GM23338 (cell line): ENCODE data around the gene B4GALT5. TPM values are rescaled to one million over a fixed set of nuclear protein-coding genes. Genes with fewer than 3 reads are reported as not detected.

Experiments
- ATAC-seq: fragments of 200-7000 bp; cut with Tn5 transposase; 3 replicates; pipeline ENCODE4 v1.9.1; 2020
- DNase-seq: peaks from one replicate; pipeline ENCODE4 v3.0.0-alpha.2; 2015; ENCODE audit warnings: low spot score
- H2AFZ ChIP-seq: fragments of 200-600 bp; sonication (generic); 2 replicates; pipeline ENCODE4 v1.8.0; 2016; ENCODE audit warnings: antibody characterized with exemption, mild to moderate bottlenecking, moderate library complexity
- H3F3A ChIP-seq: fragments of 200-600 bp; sonication (generic); replicated peaks from 2 replicates; pipeline ENCODE4 v1.8.0; 2017; ENCODE audit warnings: antibody characterized with exemption, mixed run types, low read depth
- H3K27ac ChIP-seq: fragments of 200-600 bp; sonication (generic); 2 replicates; pipeline ENCODE4 v1.6.1; 2016; ENCODE audit warnings: low read depth
- H3K27me3 ChIP-seq: fragments of 200-600 bp; sonication (generic); 2 replicates; pipeline ENCODE4 v1.8.0; 2016; ENCODE audit warnings: mild to moderate bottlenecking, mixed run types, moderate library complexity; ENCODE audit not compliant: insufficient read depth
- H3K36me3 ChIP-seq: fragments of 200-600 bp; sonication (generic); 2 replicates; pipeline ENCODE4 v1.8.0; 2016; ENCODE audit warnings: mild to moderate bottlenecking; ENCODE audit not compliant: insufficient read depth
- H3K4me1 ChIP-seq: fragments of 200-600 bp; sonication (generic); 2 replicates; pipeline ENCODE4 v1.8.0; 2016; ENCODE audit warnings: mild to moderate bottlenecking, moderate library complexity; ENCODE audit not compliant: insufficient read depth
- H3K4me2 ChIP-seq: fragments of 200-600 bp; sonication (generic); 2 replicates; pipeline ENCODE4 v1.7.1; 2017; ENCODE audit warnings: mixed run types
- H3K4me3 ChIP-seq: fragments of 200-600 bp; sonication (generic); 2 replicates; pipeline ENCODE4 v1.6.1; 2016; ENCODE audit warnings: mixed run types
- H3K79me2 ChIP-seq: fragments of 200-600 bp; sonication (generic); replicated peaks from 2 replicates; pipeline ENCODE4 v1.8.0; 2017; ENCODE audit warnings: mild to moderate bottlenecking; ENCODE audit not compliant: insufficient read depth
- H3K9me2 ChIP-seq: fragments of 200-600 bp; sonication (generic); 2 replicates; pipeline ENCODE4 v1.8.0; 2017; ENCODE audit not compliant: insufficient read depth
- H4K20me1 ChIP-seq: fragments of 200-600 bp; sonication (generic); replicated peaks from 2 replicates; pipeline ENCODE4 v1.8.0; 2017; ENCODE audit warnings: mild to moderate bottlenecking; ENCODE audit not compliant: insufficient read depth
- H3K27ac Mint-ChIP-seq: 2 replicates; pipeline ENCODE4 v1.8.0; 2020; ENCODE audit warnings: inconsistent platforms, mild to moderate bottlenecking, moderate library complexity, mixed read lengths
- H3K27me3 Mint-ChIP-seq: 3 replicates; pipeline ENCODE4 v1.8.0; 2022; ENCODE audit warnings: low read depth, mild to moderate bottlenecking, moderate library complexity, mixed read lengths, inconsistent platforms; ENCODE audit not compliant: insufficient read depth, poor library complexity
- H3K36me3 Mint-ChIP-seq: 3 replicates; pipeline ENCODE4 v1.8.0; 2021; ENCODE audit warnings: low read depth, mild to moderate bottlenecking, inconsistent platforms, moderate library complexity, mixed read lengths
- H3K4me1 Mint-ChIP-seq: 3 replicates; pipeline ENCODE4 v1.8.0; 2020; ENCODE audit warnings: mild to moderate bottlenecking, inconsistent platforms, mixed read lengths
- H3K4me3 Mint-ChIP-seq: 3 replicates; pipeline ENCODE4 v1.8.0; 2021; ENCODE audit warnings: moderate library complexity, mild to moderate bottlenecking, inconsistent platforms, mixed read lengths
- H3K9me3 Mint-ChIP-seq: 3 replicates; pipeline ENCODE4 v1.8.0; 2020; ENCODE audit warnings: moderate library complexity, mild to moderate bottlenecking, inconsistent platforms, mixed read lengths
- CREB1 ChIP-seq: fragments of 250-450 bp; sonication (Bioruptor Pico); IDR thresholded peaks from 2 replicates; pipeline ENCODE4 v1.5.0; 2020; ENCODE audit warnings: low read depth, mild to moderate bottlenecking, moderate library complexity
- CTCF ChIP-seq, 2 experiments: fragments of 200-600 bp in 1 of 2; sonication (generic) in 1 of 2; conservative IDR thresholded peaks; 2 replicates each; pipeline versions ENCODE4 v1.5.1 to v1.6.1; 2016 to 2017; ENCODE audit warnings: antibody characterized with exemption in 2 of 2, low read depth in 2 of 2, mild to moderate bottlenecking in 2 of 2, moderate library complexity in 1 of 2
- EZH2 ChIP-seq: fragments of 200-600 bp; sonication (generic); IDR thresholded peaks from one replicate; pipeline ENCODE4 v1.8.0; 2017; ENCODE audit warnings: antibody characterized with exemption, mild to moderate bottlenecking, low read depth; ENCODE audit not compliant: unreplicated experiment
- EZH2phosphoT487 ChIP-seq: fragments of 200-600 bp; sonication (generic); IDR thresholded peaks from one replicate; pipeline ENCODE4 v1.8.1; 2018; ENCODE audit warnings: antibody characterized with exemption; ENCODE audit not compliant: unreplicated experiment
- NANOG ChIP-seq: IDR thresholded peaks from 2 replicates; pipeline ENCODE4 v1.6.1; 2016; ENCODE audit warnings: antibody characterized with exemption, borderline replicate concordance
- STAT1 ChIP-seq: IDR thresholded peaks from one replicate; pipeline ENCODE4 v1.6.1; 2016; ENCODE audit warnings: antibody characterized with exemption; ENCODE audit not compliant: unreplicated experiment
- ZNF114 ChIP-seq: fragments of 250-450 bp; sonication (Bioruptor Pico); IDR thresholded peaks from 2 replicates; pipeline ENCODE4 v1.5.0; 2020; ENCODE audit warnings: mild to moderate bottlenecking, moderate library complexity
- ZNF331 ChIP-seq: fragments of 250-450 bp; sonication (Bioruptor Pico); IDR thresholded peaks from 2 replicates; pipeline ENCODE4 v1.5.0; 2020; ENCODE audit warnings: low read depth, mild to moderate bottlenecking, moderate library complexity
- polyA plus RNA-seq: library from polyadenylated mRNA; unstranded; fragments of >200 nt; fragmentation: Nextera tagmentation; extraction: Ambion mirVana; gene quantifications from 2 replicates; pipeline ENCODE4 v1.2.1, GENCODE V29; 2016
- total RNA-seq: library from RNA; depleted of rRNA; stranded (reverse); fragments of >200 nt; shearing (Covaris generic); gene quantifications from 2 replicates; pipeline ENCODE4 v1.2.3, GENCODE V29; 2014
- TF ChIP-seq, protein P1 (sequence below): fragments of 250-450 bp; sonication (Bioruptor Pico); IDR thresholded peaks from 2 replicates; pipeline ENCODE4 v1.5.0; 2020; ENCODE audit warnings: mild to moderate bottlenecking, moderate library complexity
- TF ChIP-seq, protein P2 (sequence below): IDR thresholded peaks from one replicate; pipeline ENCODE4 v1.6.1; 2018; ENCODE audit warnings: antibody characterized with exemption; ENCODE audit not compliant: unreplicated experiment

Gene B4GALT5
- total and polyA plus RNA-seq, 2 experiments from 2014 or later = 19.1 to 50.3 TPM

DNA sequence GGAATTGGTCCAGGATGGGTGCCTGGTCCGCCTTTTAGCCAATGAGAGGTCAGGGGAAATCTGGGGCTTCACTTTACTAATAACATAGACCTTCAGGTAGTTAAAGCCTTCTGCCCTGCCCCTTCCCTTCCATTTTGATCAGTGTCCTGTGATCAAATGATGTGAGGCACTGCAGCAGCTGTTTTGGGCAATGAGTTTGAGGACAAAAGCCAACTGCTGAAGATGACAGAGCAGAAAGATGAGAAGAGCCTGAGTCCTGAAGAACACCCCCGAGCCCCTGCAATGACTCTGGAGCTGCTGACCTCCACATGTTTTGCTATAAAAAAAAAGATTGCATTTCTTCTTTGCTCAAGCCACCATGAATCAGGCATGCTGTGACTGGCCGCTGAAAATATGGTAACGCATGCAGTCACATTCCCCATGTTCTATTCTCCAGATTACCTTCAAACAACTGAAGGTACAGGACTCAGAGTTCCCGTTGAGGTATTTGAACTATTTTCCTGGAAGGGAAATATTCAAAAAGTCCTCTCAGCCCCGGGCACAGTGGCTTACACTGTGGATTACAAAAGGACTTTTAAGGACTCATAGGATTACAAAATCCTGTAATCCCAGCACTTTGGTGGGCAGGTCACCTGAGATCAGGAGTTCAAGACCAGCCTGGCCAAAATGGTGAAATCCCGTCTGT, 45.7 kb upstream of the B4GALT5 start:
- no peak overlapping the region for H3K4me3 ChIP-seq
- H4K20me1 ChIP-seq = no peaks in the 10 kb centered on the region
- H3K4me2 ChIP-seq = peak overlapping the region; percentile 62; the same call in 1 of the 2 replicates
- no peaks in the 10 kb centered on the region for H3K9me2 ChIP-seq
- no peaks in the 10 kb centered on the region; the same call in 2 of the 3 replicates for H3K36me3 Mint-ChIP-seq
- ATAC-seq = no peak
- H3K27me3 ChIP-seq = no peaks in the 10 kb centered on the region
- H3K4me1 ChIP-seq = peaks cover 19% of the 10 kb centered on the region
- H3K9me3 Mint-ChIP-seq = no peaks in the 10 kb centered on the region
- H3K27ac Mint-ChIP-seq = no peak overlapping the region
- H3K4me1 Mint-ChIP-seq = peaks cover 29% of the 10 kb centered on the region
- TF ChIP-seq, protein P1, sequence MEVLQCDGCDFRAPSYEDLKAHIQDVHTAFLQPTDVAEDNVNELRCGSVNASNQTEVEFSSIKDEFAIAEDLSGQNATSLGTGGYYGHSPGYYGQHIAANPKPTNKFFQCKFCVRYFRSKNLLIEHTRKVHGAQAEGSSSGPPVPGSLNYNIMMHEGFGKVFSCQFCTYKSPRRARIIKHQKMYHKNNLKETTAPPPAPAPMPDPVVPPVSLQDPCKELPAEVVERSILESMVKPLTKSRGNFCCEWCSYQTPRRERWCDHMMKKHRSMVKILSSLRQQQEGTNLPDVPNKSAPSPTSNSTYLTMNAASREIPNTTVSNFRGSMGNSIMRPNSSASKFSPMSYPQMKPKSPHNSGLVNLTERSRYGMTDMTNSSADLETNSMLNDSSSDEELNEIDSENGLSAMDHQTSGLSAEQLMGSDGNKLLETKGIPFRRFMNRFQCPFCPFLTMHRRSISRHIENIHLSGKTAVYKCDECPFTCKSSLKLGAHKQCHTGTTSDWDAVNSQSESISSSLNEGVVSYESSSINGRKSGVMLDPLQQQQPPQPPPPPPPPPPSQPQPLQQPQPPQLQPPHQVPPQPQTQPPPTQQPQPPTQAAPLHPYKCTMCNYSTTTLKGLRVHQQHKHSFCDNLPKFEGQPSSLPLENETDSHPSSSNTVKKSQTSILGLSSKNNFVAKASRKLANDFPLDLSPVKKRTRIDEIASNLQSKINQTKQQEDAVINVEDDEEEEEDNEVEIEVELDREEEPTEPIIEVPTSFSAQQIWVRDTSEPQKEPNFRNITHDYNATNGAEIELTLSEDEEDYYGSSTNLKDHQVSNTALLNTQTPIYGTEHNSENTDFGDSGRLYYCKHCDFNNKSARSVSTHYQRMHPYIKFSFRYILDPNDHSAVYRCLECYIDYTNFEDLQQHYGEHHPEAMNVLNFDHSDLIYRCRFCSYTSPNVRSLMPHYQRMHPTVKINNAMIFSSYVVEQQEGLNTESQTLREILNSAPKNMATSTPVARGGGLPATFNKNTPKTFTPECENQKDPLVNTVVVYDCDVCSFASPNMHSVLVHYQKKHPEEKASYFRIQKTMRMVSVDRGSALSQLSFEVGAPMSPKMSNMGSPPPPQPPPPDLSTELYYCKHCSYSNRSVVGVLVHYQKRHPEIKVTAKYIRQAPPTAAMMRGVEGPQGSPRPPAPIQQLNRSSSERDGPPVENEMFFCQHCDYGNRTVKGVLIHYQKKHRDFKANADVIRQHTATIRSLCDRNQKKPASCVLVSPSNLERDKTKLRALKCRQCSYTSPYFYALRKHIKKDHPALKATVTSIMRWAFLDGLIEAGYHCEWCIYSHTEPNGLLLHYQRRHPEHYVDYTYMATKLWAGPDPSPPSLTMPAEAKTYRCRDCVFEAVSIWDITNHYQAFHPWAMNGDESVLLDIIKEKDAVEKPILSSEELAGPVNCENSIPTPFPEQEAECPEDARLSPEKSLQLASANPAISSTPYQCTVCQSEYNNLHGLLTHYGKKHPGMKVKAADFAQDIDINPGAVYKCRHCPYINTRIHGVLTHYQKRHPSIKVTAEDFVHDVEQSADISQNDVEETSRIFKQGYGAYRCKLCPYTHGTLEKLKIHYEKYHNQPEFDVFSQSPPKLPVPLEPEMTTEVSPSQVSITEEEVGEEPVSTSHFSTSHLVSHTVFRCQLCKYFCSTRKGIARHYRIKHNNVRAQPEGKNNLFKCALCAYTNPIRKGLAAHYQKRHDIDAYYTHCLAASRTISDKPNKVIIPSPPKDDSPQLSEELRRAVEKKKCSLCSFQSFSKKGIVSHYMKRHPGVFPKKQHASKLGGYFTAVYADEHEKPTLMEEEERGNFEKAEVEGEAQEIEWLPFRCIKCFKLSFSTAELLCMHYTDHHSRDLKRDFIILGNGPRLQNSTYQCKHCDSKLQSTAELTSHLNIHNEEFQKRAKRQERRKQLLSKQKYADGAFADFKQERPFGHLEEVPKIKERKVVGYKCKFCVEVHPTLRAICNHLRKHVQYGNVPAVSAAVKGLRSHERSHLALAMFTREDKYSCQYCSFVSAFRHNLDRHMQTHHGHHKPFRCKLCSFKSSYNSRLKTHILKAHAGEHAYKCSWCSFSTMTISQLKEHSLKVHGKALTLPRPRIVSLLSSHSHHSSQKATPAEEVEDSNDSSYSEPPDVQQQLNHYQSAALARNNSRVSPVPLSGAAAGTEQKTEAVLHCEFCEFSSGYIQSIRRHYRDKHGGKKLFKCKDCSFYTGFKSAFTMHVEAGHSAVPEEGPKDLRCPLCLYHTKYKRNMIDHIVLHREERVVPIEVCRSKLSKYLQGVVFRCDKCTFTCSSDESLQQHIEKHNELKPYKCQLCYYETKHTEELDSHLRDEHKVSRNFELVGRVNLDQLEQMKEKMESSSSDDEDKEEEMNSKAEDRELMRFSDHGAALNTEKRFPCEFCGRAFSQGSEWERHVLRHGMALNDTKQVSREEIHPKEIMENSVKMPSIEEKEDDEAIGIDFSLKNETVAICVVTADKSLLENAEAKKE (CRISPR knock-in tag) = no peak
- TF ChIP-seq CREB1 (CRISPR knock-in tag) (no peak), CTCF (conservative IDR thresholded peaks at IDR 0.05; ENCODE audit: low read depth in 2 of 2) (no peak), NANOG (no peak), EZH2 (no peak), ZNF331 (CRISPR knock-in tag) (no peak), ZNF114 (CRISPR knock-in tag) (no peak), EZH2phosphoT487 (no peak), STAT1 (no peak)
- TF ChIP-seq, protein P2, sequence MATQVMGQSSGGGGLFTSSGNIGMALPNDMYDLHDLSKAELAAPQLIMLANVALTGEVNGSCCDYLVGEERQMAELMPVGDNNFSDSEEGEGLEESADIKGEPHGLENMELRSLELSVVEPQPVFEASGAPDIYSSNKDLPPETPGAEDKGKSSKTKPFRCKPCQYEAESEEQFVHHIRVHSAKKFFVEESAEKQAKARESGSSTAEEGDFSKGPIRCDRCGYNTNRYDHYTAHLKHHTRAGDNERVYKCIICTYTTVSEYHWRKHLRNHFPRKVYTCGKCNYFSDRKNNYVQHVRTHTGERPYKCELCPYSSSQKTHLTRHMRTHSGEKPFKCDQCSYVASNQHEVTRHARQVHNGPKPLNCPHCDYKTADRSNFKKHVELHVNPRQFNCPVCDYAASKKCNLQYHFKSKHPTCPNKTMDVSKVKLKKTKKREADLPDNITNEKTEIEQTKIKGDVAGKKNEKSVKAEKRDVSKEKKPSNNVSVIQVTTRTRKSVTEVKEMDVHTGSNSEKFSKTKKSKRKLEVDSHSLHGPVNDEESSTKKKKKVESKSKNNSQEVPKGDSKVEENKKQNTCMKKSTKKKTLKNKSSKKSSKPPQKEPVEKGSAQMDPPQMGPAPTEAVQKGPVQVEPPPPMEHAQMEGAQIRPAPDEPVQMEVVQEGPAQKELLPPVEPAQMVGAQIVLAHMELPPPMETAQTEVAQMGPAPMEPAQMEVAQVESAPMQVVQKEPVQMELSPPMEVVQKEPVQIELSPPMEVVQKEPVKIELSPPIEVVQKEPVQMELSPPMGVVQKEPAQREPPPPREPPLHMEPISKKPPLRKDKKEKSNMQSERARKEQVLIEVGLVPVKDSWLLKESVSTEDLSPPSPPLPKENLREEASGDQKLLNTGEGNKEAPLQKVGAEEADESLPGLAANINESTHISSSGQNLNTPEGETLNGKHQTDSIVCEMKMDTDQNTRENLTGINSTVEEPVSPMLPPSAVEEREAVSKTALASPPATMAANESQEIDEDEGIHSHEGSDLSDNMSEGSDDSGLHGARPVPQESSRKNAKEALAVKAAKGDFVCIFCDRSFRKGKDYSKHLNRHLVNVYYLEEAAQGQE = no peak
- peak overlapping the region; percentile 99 for H2AFZ ChIP-seq
- no peaks in the 10 kb centered on the region for H3K79me2 ChIP-seq
- H3K36me3 ChIP-seq = no peaks in the 10 kb centered on the region
- H3K27me3 Mint-ChIP-seq = peaks cover 14% of the 10 kb centered on the region
- 0 out of 2 replicates have a peak, but pooled peaks cover 3% of the 10 kb centered on the region for H3F3A ChIP-seq
- peak overlapping the region; percentile 65; the same call in 1 of the 2 replicates for H3K27ac ChIP-seq
- H3K4me3 Mint-ChIP-seq = no peak overlapping the region
- peak; percentile 31 for DNase-seq
